Lung (tissue), 12 donors: ENCODE data around the gene CXCL17. TPM values are rescaled to one million over a fixed set of nuclear protein-coding genes. Genes with fewer than 3 reads are reported as not detected.
A peak's percentile ranks its signal among the peaks of the same experiment; 100 is the strongest.

Source experiments
- ATAC-seq: fragments of 200-7000 bp; cut with Tn5 transposase; one replicate; pipeline ENCODE4 v1.9.1; 2020; ENCODE audit warnings: moderate number of reproducible peaks; ENCODE audit not compliant: insufficient read depth, low FRiP score
- DNase-seq, 3 donors: peaks; one replicate each; pipeline ENCODE4 v3.0.0-alpha.2; 2013 to 2017
- H3K27ac ChIP-seq, 2 donors: one replicate each; pipeline ENCODE4 v1.5.1; 2013; ENCODE audit warnings: mild to moderate bottlenecking in 2 of 2, moderate library complexity in 2 of 2, control low read depth in 1 of 2, inconsistent platforms in 1 of 2, low read depth in 1 of 2, low read length in 1 of 2
- H3K27me3 ChIP-seq, 3 donors: one replicate each; pipeline ENCODE4 v1.5.1; 2013; ENCODE audit warnings: low read length in 2 of 3; ENCODE audit not compliant: control insufficient read depth in 3 of 3, insufficient read depth in 3 of 3
- H3K36me3 ChIP-seq, 4 donors: one replicate each; pipeline ENCODE4 v1.5.1; 2013; ENCODE audit warnings: low read length in 4 of 4, mild to moderate bottlenecking in 1 of 4, moderate library complexity in 1 of 4; ENCODE audit not compliant: control insufficient read depth in 4 of 4, insufficient read depth in 4 of 4
- H3K4me1 ChIP-seq, 5 donors: one replicate each; pipeline ENCODE4 v1.5.1; 2013; ENCODE audit warnings: low read length in 5 of 5, mild to moderate bottlenecking in 2 of 5, moderate library complexity in 1 of 5; ENCODE audit not compliant: control insufficient read depth in 5 of 5, insufficient read depth in 5 of 5
- H3K4me3 ChIP-seq: one replicate; pipeline ENCODE4 v1.5.1; 2013; ENCODE audit warnings: mild to moderate bottlenecking, control low read depth, moderate library complexity
- H3K9ac ChIP-seq, 2 donors: one replicate each; pipeline ENCODE4 v1.5.1; 2013; ENCODE audit warnings: low read length in 2 of 2, control low read depth in 1 of 2; ENCODE audit not compliant: insufficient read depth in 1 of 2
- H3K9me3 ChIP-seq, 4 donors: one replicate each; pipeline ENCODE4 v1.5.1; 2013; ENCODE audit warnings: low read length in 3 of 4, mild to moderate bottlenecking in 1 of 4, moderate library complexity in 1 of 4; ENCODE audit not compliant: control insufficient read depth in 4 of 4, insufficient read depth in 3 of 4
- CTCF ChIP-seq: IDR thresholded peaks from 2 replicates; pipeline ENCODE4 v1.5.1; 2012; ENCODE audit warnings: mild to moderate bottlenecking; ENCODE audit errors: control extremely low read depth, extremely low read depth
- WGBS, 2 donors: extraction: QIAGEN DNeasy Blood & Tissue Kit; methylation state at CpG; one replicate each; pipeline ENCODE4 v1.1.7; 2013; 5-methylcytosine and 5-hydroxymethylcytosine counted together
- polyA plus RNA-seq, 2 donors: library from polyadenylated mRNA; stranded (reverse); fragments of 200-250 nt; gene quantifications; one replicate each; pipeline ENCODE4 v1.2.1, GENCODE V29; 2013
- total RNA-seq, 2 donors: library from RNA; depleted of rRNA in 1 of 2; stranded (reverse); fragments of >200 nt in 1 of 2; gene quantifications; one replicate each; pipeline ENCODE4 v1.2.1, GENCODE V29; 2014 to 2021
- donor health status: control.
- donor health status: control.
- donor health status: Bipolar disorder and iron deficiency.
- donor health status: healthy.
- donor health status: DM: yes; HTN: yes; CAD: no.

Gene CXCL17
- total and polyA plus RNA-seq, 4 donors, result 98.9 to 688 (median 221) TPM

- ATAC-seq (no peak), DNase-seq (no peak)
- Histone ChIP-seq H3K4me3 (no peak overlapping the region), H3K36me3 (peaks cover 0 to 6% (median under 1%) of the 10 kb centered on the region in 4 donors), H3K4me1 (peaks cover 0 to 9% (median 2%) of the 10 kb centered on the region in 5 donors), H3K9ac (no peak overlapping the region), H3K27me3 (no peaks in the 10 kb centered on the region), H3K9me3 (no peaks in the 10 kb centered on the region), H3K27ac (no peak overlapping the region)
- 96 to 98% methylated on average over 11 of the region's 11 CpGs for WGBS, 2 donors
- no peak for TF ChIP-seq CTCF
These were observed 36.6 kb downstream of the CXCL17 start for GRCh38 chr19:42406111-42406510.

- Histone ChIP-seq H3K9ac (no peak overlapping the region), H3K4me3 (no peak overlapping the region), H3K9me3 (no peaks in the 10 kb centered on the region), H3K27me3 (no peaks in the 10 kb centered on the region), H3K27ac (no peak overlapping the region), H3K4me1 (peaks cover 0 to 6% (median 4%) of the 10 kb centered on the region in 5 donors), H3K36me3 (peaks cover 0 to 6% (median 0%) of the 10 kb centered on the region in 4 donors)
- TF ChIP-seq CTCF, result no peak
- WGBS, 2 donors, result 96 to 98% methylated on average over 10 of the region's 10 CpGs
- DNase-seq (no peak), ATAC-seq (no peak)
These were observed 39.2 kb downstream of the CXCL17 start for GRCh38 chr19:42403586-42403985.

GRCh38 chr19:42402376-42403116 is 40.2 kb downstream of the CXCL17 start:
- no peak overlapping the region for H3K27ac ChIP-seq
- H3K27me3 ChIP-seq, result no peaks in the 10 kb centered on the region
- TF ChIP-seq CTCF, result no peak
- DNase-seq, result peak in 1 of 3 donors; percentile 12
- 61 to 73% methylated on average over 34 of the region's 34 CpGs for WGBS, 2 donors
- H3K4me1 ChIP-seq, result peaks cover 2 to 11% (median 5%) of the 10 kb centered on the region in 5 donors
- ATAC-seq, result no peak
- no peak overlapping the region for H3K9ac ChIP-seq
- peaks cover 0 to 6% (median 0%) of the 10 kb centered on the region in 4 donors for H3K36me3 ChIP-seq
- H3K4me3 ChIP-seq, result no peak overlapping the region
- no peaks in the 10 kb centered on the region for H3K9me3 ChIP-seq
